Stimulated activated naive B cell treated with anti-CD40 and anti-IgM and Interleukin-4, amounts not matched to agents 10 μg/mL and 1 μg/mL and 100 μg/mL, for 72 hours (primary cell): ENCODE measurements around the gene DNAJC18.
A peak's percentile ranks its signal among the peaks of the same experiment; 100 is the strongest.

Experiments
- ATAC-seq, 2 donors: fragments of 150-1000 bp; cut with Tn5 transposase; replicated peaks; 2 replicates each; pipeline ENCODE4 v1.10.0; 2021; ENCODE audit warnings: moderate library complexity in 1 of 2
- DNase-seq: peaks from one replicate; pipeline ENCODE4 v3.0.0; 2021
- H3K27ac Mint-ChIP-seq: one replicate; pipeline ENCODE4 v1.8.0; 2022; ENCODE audit warnings: mild to moderate bottlenecking, mixed read lengths
- H3K27me3 Mint-ChIP-seq, 2 donors: one replicate each; pipeline ENCODE4 v1.8.0; 2022; ENCODE audit warnings: mixed read lengths in 2 of 2
- H3K36me3 Mint-ChIP-seq, 2 donors: one replicate each; pipeline ENCODE4 v1.8.0; 2022; ENCODE audit warnings: mixed read lengths in 2 of 2, mild to moderate bottlenecking in 1 of 2
- H3K4me1 Mint-ChIP-seq, 2 donors: one replicate each; pipeline ENCODE4 v1.8.0; 2022; ENCODE audit warnings: mixed read lengths in 2 of 2, mild to moderate bottlenecking in 1 of 2
- H3K4me3 Mint-ChIP-seq, 2 donors: one replicate each; pipeline ENCODE4 v1.8.0; 2022; ENCODE audit warnings: mild to moderate bottlenecking in 2 of 2, mixed read lengths in 2 of 2, moderate library complexity in 1 of 2
- H3K9me3 Mint-ChIP-seq, 2 donors: one replicate each; pipeline ENCODE4 v1.8.0; 2022; ENCODE audit warnings: mixed read lengths in 2 of 2, mild to moderate bottlenecking in 1 of 2

Gene DNAJC18

GRCh38 chr5:139395844-139396640, 43.3 kb downstream of the DNAJC18 start:
- DNase-seq (no peak), ATAC-seq (no peak)
- no peaks in the 10 kb centered on the region for H3K27me3 Mint-ChIP-seq
- peak overlapping the region; percentile 88 for H3K27ac Mint-ChIP-seq
- H3K4me1 Mint-ChIP-seq, result peaks cover 36 to 55% of the 10 kb centered on the region in 2 donors
- H3K4me3 Mint-ChIP-seq, result peak overlapping the region in 1 of 2 donors; percentile 70
- H3K36me3 Mint-ChIP-seq, result peaks cover 23 to 36% of the 10 kb centered on the region in 2 donors
- no peaks in the 10 kb centered on the region for H3K9me3 Mint-ChIP-seq

- Mint-ChIP-seq H3K4me3 (peak within 1 kb of the TSS; percentile 92 to 97), H3K27me3 (no peaks in the 10 kb centered on the region), H3K27ac (peak within 1 kb of the TSS; percentile 97), H3K36me3 (peaks cover 24 to 38% of the 10 kb centered on the region in 2 donors), H3K9me3 (no peaks in the 10 kb centered on the region), H3K4me1 (peaks cover 44 to 64% of the 10 kb centered on the region in 2 donors)
- DNase-seq, result no peak
- no peak for ATAC-seq
Measured at GRCh38 chr5:139394654-139395566, 44.4 kb downstream of the DNAJC18 start, which contains the start of gene PROB1. PROB1 (minus strand) TSS chr5:139395104; CDS start chr5:139395081, 23 bp downstream.

- H3K9me3 Mint-ChIP-seq, result no peaks in the 10 kb centered on the region
- no peaks in the 10 kb centered on the region for H3K27me3 Mint-ChIP-seq
- H3K4me3 Mint-ChIP-seq, result peak overlapping the region; percentile 92 to 97
- peaks cover 24 to 40% of the 10 kb centered on the region in 2 donors for H3K36me3 Mint-ChIP-seq
- peaks cover 44 to 64% of the 10 kb centered on the region in 2 donors for H3K4me1 Mint-ChIP-seq
- DNase-seq, result no peak
- peak overlapping the region; percentile 97 for H3K27ac Mint-ChIP-seq
- ATAC-seq, result no peak
Measured at GRCh38 chr5:139394123-139394653, 45.1 kb downstream of the DNAJC18 start.

GRCh38 chr5:139393497-139394122, 45.7 kb downstream of the DNAJC18 start:
- Mint-ChIP-seq H3K27me3 (no peaks in the 10 kb centered on the region), H3K9me3 (no peaks in the 10 kb centered on the region), H3K27ac (peak overlapping the region; percentile 97), H3K36me3 (peaks cover 24 to 42% of the 10 kb centered on the region in 2 donors), H3K4me3 (peak overlapping the region; percentile 92 to 97), H3K4me1 (peaks cover 43 to 65% of the 10 kb centered on the region in 2 donors)
- DNase-seq (no peak), ATAC-seq (no peak)

GRCh38 chr5:139392678-139393496, 46.4 kb downstream of the DNAJC18 start:
- Mint-ChIP-seq H3K27ac (peak overlapping the region; percentile 97), H3K36me3 (peaks cover 29 to 49% of the 10 kb centered on the region in 2 donors), H3K4me1 (peaks cover 49 to 73% of the 10 kb centered on the region in 2 donors), H3K27me3 (no peaks in the 10 kb centered on the region), H3K9me3 (no peaks in the 10 kb centered on the region), H3K4me3 (peak overlapping the region; percentile 92 to 97)
- ATAC-seq (peak; percentile 69 to 71), DNase-seq (peak; percentile 85)

GRCh38 chr5:139392324-139392677, 47.0 kb downstream of the DNAJC18 start:
- Mint-ChIP-seq H3K27me3 (no peaks in the 10 kb centered on the region), H3K4me3 (peak overlapping the region; percentile 92 to 97), H3K4me1 (peaks cover 52 to 75% of the 10 kb centered on the region in 2 donors), H3K27ac (peak overlapping the region; percentile 97), H3K36me3 (peaks cover 28 to 53% of the 10 kb centered on the region in 2 donors), H3K9me3 (no peaks in the 10 kb centered on the region)
- DNase-seq (no peak), ATAC-seq (peak in 1 of 2 donors; percentile 26)

GRCh38 chr5:139391570-139392323, 47.6 kb downstream of the DNAJC18 start:
- no peaks in the 10 kb centered on the region for H3K27me3 Mint-ChIP-seq
- H3K4me3 Mint-ChIP-seq, result peak overlapping the region; percentile 92 to 97
- H3K9me3 Mint-ChIP-seq, result no peaks in the 10 kb centered on the region
- DNase-seq (no peak), ATAC-seq (peak; percentile 7 to 10)
- peaks cover 52 to 75% of the 10 kb centered on the region in 2 donors for H3K4me1 Mint-ChIP-seq
- peaks cover 25 to 50% of the 10 kb centered on the region in 2 donors for H3K36me3 Mint-ChIP-seq
- peak overlapping the region; percentile 97 for H3K27ac Mint-ChIP-seq

GRCh38 chr5:139390639-139391569, 48.4 kb downstream of the DNAJC18 start:
- no peak for ATAC-seq
- Mint-ChIP-seq H3K27me3 (no peaks in the 10 kb centered on the region), H3K9me3 (no peaks in the 10 kb centered on the region), H3K4me3 (peak overlapping the region; percentile 92 to 97), H3K27ac (peak overlapping the region; percentile 97), H3K36me3 (peaks cover 20 to 46% of the 10 kb centered on the region in 2 donors), H3K4me1 (peaks cover 53 to 79% of the 10 kb centered on the region in 2 donors)
- DNase-seq, result no peak

- H3K27me3 Mint-ChIP-seq, result no peaks in the 10 kb centered on the region
- no peaks in the 10 kb centered on the region for H3K9me3 Mint-ChIP-seq
- DNase-seq (peak; percentile 84), ATAC-seq (peak; percentile 56 to 65)
- H3K27ac Mint-ChIP-seq, result peak within 1 kb of the TSS; percentile 97
- H3K36me3 Mint-ChIP-seq, result peaks cover 13 to 43% of the 10 kb centered on the region in 2 donors
- peaks cover 56 to 85% of the 10 kb centered on the region in 2 donors for H3K4me1 Mint-ChIP-seq
- peak within 1 kb of the TSS; percentile 92 to 97 for H3K4me3 Mint-ChIP-seq
Measured at GRCh38 chr5:139389701-139390638, 49.4 kb downstream of the DNAJC18 start, which contains the start of gene MZB1. MZB1 (minus strand) TSS chr5:139389913; CDS start chr5:139389856, 57 bp downstream.

GRCh38 chr5:139388198-139388821, 51.0 kb downstream of the DNAJC18 start:
- H3K27me3 Mint-ChIP-seq, result no peaks in the 10 kb centered on the region
- peak overlapping the region; percentile 92 to 93 for H3K4me3 Mint-ChIP-seq
- peaks cover 65 to 91% of the 10 kb centered on the region in 2 donors for H3K4me1 Mint-ChIP-seq
- peaks cover 13 to 43% of the 10 kb centered on the region in 2 donors for H3K36me3 Mint-ChIP-seq
- DNase-seq (no peak), ATAC-seq (no peak)
- H3K27ac Mint-ChIP-seq, result peak overlapping the region; percentile 97
- H3K9me3 Mint-ChIP-seq, result no peaks in the 10 kb centered on the region
